Measurements from ENCODE around the gene LEKR1.

- no peak for TF ChIP-seq CTCF (IDR thresholded peaks at IDR 0.05)
- TF ChIP-seq POLR2A (IDR thresholded peaks at IDR 0.05), result no peak
These were observed 245.8 kb downstream of the LEKR1 start for GRCh38 chr3:157071744-157072525.

Measured in tibial nerve (tissue), 3 donors.